ENCODE measurements around the gene PPP4R2. TPM values are rescaled to one million over a fixed set of nuclear protein-coding genes. Genes with fewer than 3 reads are reported as not detected.

PPP4R2 gene
- total and polyA plus RNA-seq, 9 of the 15 experiments (the other 6 are each of a cell fraction or from before 2014, with no cell fraction given), result 11.0 to 49.6 (median 31.6) TPM

GRCh38 chr3:72970942-72971341 is 25.7 kb upstream of the PPP4R2 start (continued):
- TF ChIP-seq CUX1 (CRISPR knock-in tag; IDR thresholded peaks at IDR 0.05), result no peak
- no peak for TF ChIP-seq PCBP1 (IDR thresholded peaks at IDR 0.05; ENCODE audit: low read depth, low read length, poor library complexity, severe bottlenecking)
- no peak for TF ChIP-seq SMAD3 (CRISPR knock-in tag; conservative IDR thresholded peaks at IDR 0.05)
- TF ChIP-seq PCBP2 (IDR thresholded peaks at IDR 0.05; ENCODE audit: low read depth, low read length, poor library complexity, severe bottlenecking), result no peak

- TF ChIP-seq ZNF507 (tag; conservative IDR thresholded peaks at IDR 0.05), result no peak
- no peak for TF ChIP-seq PCBP2 (IDR thresholded peaks at IDR 0.05; ENCODE audit: low read depth, low read length, poor library complexity, severe bottlenecking)
- Histone ChIP-seq H3K79me2 (ENCODE audit: control insufficient read depth, insufficient read depth, low read length) (no peaks in the 10 kb centered on the region), H3K4me1 (replicated peaks in 1 of 2; ENCODE audit: control insufficient read depth in 2 of 2, insufficient read depth in 2 of 2, low read length in 2 of 2) (no peaks in the 10 kb centered on the region; a peak in 2 of 5 replicates), H3K36me3 (ENCODE audit: control insufficient read depth, insufficient read depth, low read length) (no peaks in the 10 kb centered on the region), H3K9me1 (ENCODE audit: control insufficient read depth, insufficient read depth, low read length) (no peaks in the 10 kb centered on the region), H3K27ac (ENCODE audit: extremely low read depth, low read depth, low read length) (no peak overlapping the region), H3K27me3 (ENCODE audit: control insufficient read depth in 2 of 2, insufficient read depth in 2 of 2, low read length in 2 of 2) (no peaks in the 10 kb centered on the region), H3K9me3 (replicated peaks; ENCODE audit: control insufficient read depth, insufficient read depth, low read depth, low read length) (no peaks in the 10 kb centered on the region), H3K4me3 (no peak overlapping the region), H3K4me2 (ENCODE audit: insufficient read depth, low read length) (no peak overlapping the region), H4K20me1 (replicated peaks; ENCODE audit: control insufficient read depth, insufficient read depth, low read length) (no peaks in the 10 kb centered on the region), H3K9ac (ENCODE audit: insufficient read depth in 1 of 2, low read depth in 2 of 2, low read length in 2 of 2) (no peak overlapping the region), H2AFZ (ENCODE audit: low read depth, low read length) (no peak overlapping the region)
- ChIA-PET CTCF (ENCODE audit: low intra/inter-chr PET ratio) (no interaction called here), POLR2A (no interaction called here)
- WGBS (ENCODE audit: insufficient coverage, low coverage, missing lambda C conversion rate), result 22% methylated on average over 1 of the region's 3 CpGs
- no TSS peak for BruUV-seq (replicated peaks)
- DNase-seq (ENCODE audit: extremely low read depth in 1 of 4, low spot score in 3 of 4) (no peak), FAIRE-seq (peak; percentile 11), ATAC-seq (no peak)
- in situ Hi-C loops (cut with MboI) (no loop called here), intact Hi-C loops (cut with micrococcal nuclease) (no loop called here)
Measured at GRCh38 chr3:72972706-72973030, 23.9 kb upstream of the PPP4R2 start.
